HEK293 (cell line): ENCODE data around the gene SPATA2L.

Experiments used
- CTCF ChIA-PET: fragments of 350-600 bp; formaldehyde crosslinking; extraction: SDS; loops from one replicate; lab custom pipeline; 2021; ENCODE audit warnings: antibody characterized with exemption; lab: Yijun Ruan, JAX
- POLR2A ChIA-PET: fragments of 300-600 bp; formaldehyde crosslinking; extraction: SDS; loops from one replicate; lab custom pipeline; 2020; ENCODE audit warnings: antibody characterized with exemption, inconsistent platforms; lab: Yijun Ruan, JAX
- H3K27ac ChIP-seq: fragments of 200-500 bp; sonication (Bioruptor generic); 2 replicates; pipeline ENCODE4 v1.5.1; 2014; ENCODE audit warnings: low read depth, low read length, control low read depth, inconsistent platforms; ENCODE audit errors: extremely low read depth
- H3K36me3 ChIP-seq, 2 experiments: fragments of 200-500 bp in 1 of 2; sonication (Bioruptor generic) in 1 of 2; 1 replicate in 1 of 2; 2 replicates in 1 of 2; pipeline ENCODE4 v1.5.1; 2014 to 2017; ENCODE audit warnings: inconsistent platforms in 2 of 2, low read length in 2 of 2; ENCODE audit not compliant: control insufficient read depth in 2 of 2, insufficient read depth in 1 of 2
- H3K4me1 ChIP-seq: fragments of 200-500 bp; sonication (Bioruptor generic); 2 replicates; pipeline ENCODE4 v1.5.1; 2014; ENCODE audit warnings: mild to moderate bottlenecking, low read length, inconsistent platforms; ENCODE audit not compliant: control insufficient read depth, insufficient read depth
- H3K4me3 ChIP-seq: 2 replicates; pipeline ENCODE4 v1.5.1; 2011; ENCODE audit warnings: low read depth, mild to moderate bottlenecking, control low read depth, low read length, moderate library complexity
- H3K9me3 ChIP-seq: fragments of 200-500 bp; sonication (Bioruptor generic); 2 replicates; pipeline ENCODE4 v1.5.1; 2014; ENCODE audit warnings: low read depth, low read length, inconsistent platforms; ENCODE audit not compliant: control insufficient read depth, insufficient read depth
- ATF2 ChIP-seq: fragments of 450-650 bp; formaldehyde crosslinking; IDR thresholded peaks from 2 replicates; pipeline ENCODE4 v1.5.1; 2016; ENCODE audit warnings: missing biosample characterization, missing genetic modification characterization, low read depth
- KLF1 ChIP-seq: fragments of 450-650 bp; formaldehyde crosslinking; IDR thresholded peaks from 2 replicates; pipeline ENCODE4 v1.5.1; 2016; ENCODE audit warnings: missing biosample characterization, missing genetic modification characterization
- MEIS1 ChIP-seq: sonication (generic); formaldehyde crosslinking; IDR thresholded peaks from 2 replicates; pipeline ENCODE4 v1.8.1; 2022; ENCODE audit warnings: missing genetic modification reagents, mild to moderate bottlenecking, borderline replicate concordance
- RBAK ChIP-seq: fragments of 450-650 bp; formaldehyde crosslinking; IDR thresholded peaks from 2 replicates; pipeline ENCODE4 v1.5.1; 2016; ENCODE audit warnings: missing biosample characterization, missing genetic modification characterization
- SP7 ChIP-seq: fragments of 450-650 bp; formaldehyde crosslinking; IDR thresholded peaks from 2 replicates; pipeline ENCODE4 v1.5.1; 2016; ENCODE audit warnings: missing biosample characterization, missing genetic modification characterization
- ZBTB1 ChIP-seq: fragments of 450-650 bp; formaldehyde crosslinking; IDR thresholded peaks from 2 replicates; pipeline ENCODE4 v1.5.1; 2016; ENCODE audit warnings: missing biosample characterization, missing genetic modification characterization
- ZBTB6 ChIP-seq: fragments of 450-650 bp; formaldehyde crosslinking; IDR thresholded peaks from 2 replicates; pipeline ENCODE4 v1.5.1; 2017; ENCODE audit warnings: missing biosample characterization, missing genetic modification characterization
- ZNF148 ChIP-seq: fragments of 450-650 bp; formaldehyde crosslinking; IDR thresholded peaks from 2 replicates; pipeline ENCODE4 v1.5.0; 2017; ENCODE audit warnings: missing biosample characterization, missing genetic modification characterization, borderline replicate concordance
- ZNF155 ChIP-seq: fragments of 450-650 bp; formaldehyde crosslinking; IDR thresholded peaks from 2 replicates; pipeline ENCODE4 v1.5.1; 2016; ENCODE audit warnings: missing biosample characterization, missing genetic modification characterization
- ZNF239 ChIP-seq: fragments of 450-650 bp; formaldehyde crosslinking; IDR thresholded peaks from 2 replicates; pipeline ENCODE4 v1.5.1; 2016; ENCODE audit warnings: missing biosample characterization, missing genetic modification characterization
- ZNF473 ChIP-seq: fragments of 450-650 bp; formaldehyde crosslinking; IDR thresholded peaks from 2 replicates; pipeline ENCODE4 v1.5.1; 2017; ENCODE audit warnings: missing biosample characterization, missing genetic modification characterization
- ZNF549 ChIP-seq: fragments of 450-650 bp; IDR thresholded peaks from 2 replicates; pipeline ENCODE4 v1.5.1; 2018; ENCODE audit warnings: missing biosample characterization, missing genetic modification characterization, mild to moderate bottlenecking, inconsistent platforms, moderate library complexity
- ZNF560 ChIP-seq: fragments of 450-650 bp; formaldehyde crosslinking; IDR thresholded peaks from 2 replicates; pipeline ENCODE4 v1.5.1; 2017; ENCODE audit warnings: missing biosample characterization, missing genetic modification characterization, borderline replicate concordance
- ZNF580 ChIP-seq: fragments of 450-650 bp; formaldehyde crosslinking; IDR thresholded peaks from 2 replicates; pipeline ENCODE4 v1.5.1; 2016; ENCODE audit warnings: missing biosample characterization, missing genetic modification characterization
- ZNF585B ChIP-seq: fragments of 450-650 bp; formaldehyde crosslinking; IDR thresholded peaks from 2 replicates; pipeline ENCODE4 v1.5.1; 2016; ENCODE audit warnings: missing biosample characterization, missing genetic modification characterization
- TF ChIP-seq, protein P1 (sequence below): IDR thresholded peaks from 2 replicates; pipeline ENCODE4 v1.6.1; 2011; ENCODE audit warnings: mild to moderate bottlenecking, low read depth, low read length, borderline replicate concordance
- TF ChIP-seq, protein P2 (sequence below): fragments of 450-650 bp; formaldehyde crosslinking; IDR thresholded peaks from 2 replicates; pipeline ENCODE4 v1.5.1; 2016; ENCODE audit warnings: missing biosample characterization, missing genetic modification characterization, low read depth

The SPATA2L gene

GRCh38 chr16:89744813-89745212 lies 43.3 kb upstream of the SPATA2L start (continued):
- no peak for TF ChIP-seq ATF2 (tag by site-specific recombination)
- TF ChIP-seq, protein P1, sequence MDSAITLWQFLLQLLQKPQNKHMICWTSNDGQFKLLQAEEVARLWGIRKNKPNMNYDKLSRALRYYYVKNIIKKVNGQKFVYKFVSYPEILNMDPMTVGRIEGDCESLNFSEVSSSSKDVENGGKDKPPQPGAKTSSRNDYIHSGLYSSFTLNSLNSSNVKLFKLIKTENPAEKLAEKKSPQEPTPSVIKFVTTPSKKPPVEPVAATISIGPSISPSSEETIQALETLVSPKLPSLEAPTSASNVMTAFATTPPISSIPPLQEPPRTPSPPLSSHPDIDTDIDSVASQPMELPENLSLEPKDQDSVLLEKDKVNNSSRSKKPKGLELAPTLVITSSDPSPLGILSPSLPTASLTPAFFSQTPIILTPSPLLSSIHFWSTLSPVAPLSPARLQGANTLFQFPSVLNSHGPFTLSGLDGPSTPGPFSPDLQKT: no peak
- TF ChIP-seq ZBTB1 (tag by site-specific recombination): no peak
- no peak for TF ChIP-seq ZNF580 (tag by site-specific recombination)
- TF ChIP-seq ZNF239 (tag by site-specific recombination): no peak
- TF ChIP-seq, protein P2, sequence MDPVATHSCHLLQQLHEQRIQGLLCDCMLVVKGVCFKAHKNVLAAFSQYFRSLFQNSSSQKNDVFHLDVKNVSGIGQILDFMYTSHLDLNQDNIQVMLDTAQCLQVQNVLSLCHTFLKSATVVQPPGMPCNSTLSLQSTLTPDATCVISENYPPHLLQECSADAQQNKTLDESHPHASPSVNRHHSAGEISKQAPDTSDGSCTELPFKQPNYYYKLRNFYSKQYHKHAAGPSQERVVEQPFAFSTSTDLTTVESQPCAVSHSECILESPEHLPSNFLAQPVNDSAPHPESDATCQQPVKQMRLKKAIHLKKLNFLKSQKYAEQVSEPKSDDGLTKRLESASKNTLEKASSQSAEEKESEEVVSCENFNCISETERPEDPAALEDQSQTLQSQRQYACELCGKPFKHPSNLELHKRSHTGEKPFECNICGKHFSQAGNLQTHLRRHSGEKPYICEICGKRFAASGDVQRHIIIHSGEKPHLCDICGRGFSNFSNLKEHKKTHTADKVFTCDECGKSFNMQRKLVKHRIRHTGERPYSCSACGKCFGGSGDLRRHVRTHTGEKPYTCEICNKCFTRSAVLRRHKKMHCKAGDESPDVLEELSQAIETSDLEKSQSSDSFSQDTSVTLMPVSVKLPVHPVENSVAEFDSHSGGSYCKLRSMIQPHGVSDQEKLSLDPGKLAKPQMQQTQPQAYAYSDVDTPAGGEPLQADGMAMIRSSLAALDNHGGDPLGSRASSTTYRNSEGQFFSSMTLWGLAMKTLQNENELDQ (tag by site-specific recombination): no peak
- TF ChIP-seq ZNF473 (tag by site-specific recombination): no peak
- no peak for TF ChIP-seq ZNF155 (tag by site-specific recombination)
- no peak for TF ChIP-seq ZNF549 (tag by site-specific recombination)
- TF ChIP-seq ZNF560: no peak
- TF ChIP-seq, all 188 proteins: peak for 0

DNA sequence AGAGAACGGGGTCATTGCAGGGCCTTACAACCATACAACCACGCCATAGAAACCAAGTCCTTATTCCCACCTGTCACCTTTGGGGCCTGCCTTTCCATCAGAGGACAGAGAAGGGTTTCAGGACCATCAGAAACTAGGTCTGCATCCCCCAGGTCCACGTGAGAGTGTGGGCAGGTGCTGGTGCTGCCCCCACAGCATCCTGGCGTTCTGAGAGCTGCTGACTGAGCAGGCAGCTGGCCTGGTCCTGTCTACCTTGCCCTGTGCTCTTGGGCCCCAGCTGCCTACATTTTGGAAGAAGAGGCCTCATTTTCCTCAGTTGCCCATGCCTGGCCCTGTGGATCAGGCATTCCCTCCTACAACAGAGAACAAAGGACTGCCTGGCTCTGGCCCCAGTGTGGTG lies 41.4 kb upstream of the SPATA2L start:
- CTCF ChIA-PET: interaction anchor here (0.9 to 1.9 kb wide), 2 partner anchors 37 to 120 kb away, joined by 3 to 6 read pairs; no protein-coding TSS in a partner anchor

More for the DNA sequence above, 41.4 kb upstream of the SPATA2L start:
- H3K4me1 ChIP-seq: no peaks in the 10 kb centered on the region
- H3K36me3 ChIP-seq: peaks cover 38 to 96% of the 10 kb centered on the region in 2 experiments; a peak in 2 of 3 replicates
- no peaks in the 10 kb centered on the region for H3K9me3 ChIP-seq
- H3K4me3 ChIP-seq: no peak overlapping the region
- TF ChIP-seq ZBTB6 (tag by site-specific recombination): no peak
- TF ChIP-seq ZNF148 (tag by site-specific recombination): no peak
- no peak for TF ChIP-seq KLF1 (tag by site-specific recombination)
- TF ChIP-seq MEIS1 (CRISPR knock-in tag): no peak
- no peak for TF ChIP-seq ZNF585B (tag by site-specific recombination)
- TF ChIP-seq, protein P2 (tag by site-specific recombination): no peak
- TF ChIP-seq SP7 (tag by site-specific recombination): no peak
- TF ChIP-seq RBAK (tag by site-specific recombination): no peak
- TF ChIP-seq, all 188 proteins: peak for 0
- POLR2A ChIA-PET: interaction anchor here (0.5 to 3.1 kb wide), 3 partner anchors 37 to 179 kb away, joined by 5 to 10 read pairs (median 5); no protein-coding TSS in a partner anchor
- no peak overlapping the region for H3K27ac ChIP-seq
